OCI-LY3 (cell line): ENCODE data around the gene C14orf132.

Source experiments
- H2AFZ ChIP-seq: fragments of 200-600, 300-600 bp; shearing (Covaris generic); 2 replicates; pipeline ENCODE4 v1.6.0; 2014; ENCODE audit warnings: antibody characterized with exemption, low read depth, low read length
- H3K27ac ChIP-seq: fragments of 200-600, 300-600 bp; sonication (generic); 2 replicates; pipeline ENCODE4 v1.5.1; 2014; ENCODE audit warnings: mild to moderate bottlenecking, low read length, moderate library complexity, mixed read lengths
- H3K27me3 ChIP-seq: fragments of 200-600, 300-600 bp; sonication (generic); 2 replicates; pipeline ENCODE4 v1.6.1; 2014; ENCODE audit warnings: low read depth, low read length, mixed read lengths
- H3K36me3 ChIP-seq: fragments of 200-600, 300-600 bp; sonication (generic); replicated peaks from 2 replicates; pipeline ENCODE3; 2014; ENCODE audit warnings: low read depth, low read length, mixed read lengths
- H3K4me1 ChIP-seq: fragments of 300-600, 200-600 bp; sonication (generic); 2 replicates; pipeline ENCODE4 v1.6.1; 2014; ENCODE audit warnings: low read length, mixed read lengths
- H3K4me2 ChIP-seq: fragments of 200-600, 300-600 bp; sonication (generic); 2 replicates; pipeline ENCODE4 v1.6.1; 2014; ENCODE audit warnings: low read length, mixed read lengths
- H3K4me3 ChIP-seq: fragments of 300-600, 200-600 bp; sonication (generic); 2 replicates; pipeline ENCODE4 v1.5.1; 2014; ENCODE audit warnings: antibody characterized with exemption, mild to moderate bottlenecking, low read length, moderate library complexity
- H3K79me2 ChIP-seq: fragments of 300-600, 200-600 bp; shearing (Covaris generic); 2 replicates; pipeline ENCODE4 v1.6.1; 2014; ENCODE audit warnings: mild to moderate bottlenecking, low read length, mixed read lengths
- H3K9ac ChIP-seq: fragments of 300-600, 200-600 bp; shearing (Covaris generic); 2 replicates; pipeline ENCODE4 v1.6.0; 2014; ENCODE audit warnings: mild to moderate bottlenecking, low read length, moderate library complexity
- H3K9me3 ChIP-seq: fragments of 200-600, 300-600 bp; shearing (Covaris generic); 2 replicates; pipeline ENCODE4 v1.6.1; 2014; ENCODE audit warnings: low read length, mixed read lengths; ENCODE audit not compliant: insufficient read depth
- H4K20me1 ChIP-seq: fragments of 200-600, 300-600 bp; sonication (generic); 2 replicates; pipeline ENCODE4 v1.6.1; 2016; ENCODE audit warnings: low read length, mixed read lengths; ENCODE audit not compliant: insufficient read depth
- CTCF ChIP-seq: fragments of 200-600, 300-600 bp; sonication (generic); IDR thresholded peaks from 2 replicates; pipeline ENCODE4 v1.5.1; 2014; ENCODE audit warnings: antibody characterized with exemption, low read length, low read depth
- EZH2phosphoT487 ChIP-seq: fragments of 200-600 bp; shearing (Covaris generic); IDR thresholded peaks from 2 replicates; pipeline ENCODE4 v1.6.1; 2018; ENCODE audit warnings: antibody characterized with exemption, mixed run types, low read depth

C14orf132 gene

GRCh38 chr14:96059519-96060135 is 20.5 kb downstream of the C14orf132 start:
- Histone ChIP-seq H2AFZ (no peak overlapping the region), H3K9ac (no peak overlapping the region), H3K4me3 (no peak overlapping the region), H3K27ac (no peak overlapping the region), H3K4me2 (no peak overlapping the region), H3K9me3 (no peaks in the 10 kb centered on the region), H3K36me3 (no peaks in the 10 kb centered on the region), H4K20me1 (no peaks in the 10 kb centered on the region), H3K4me1 (no peaks in the 10 kb centered on the region), H3K27me3 (peaks cover 27% of the 10 kb centered on the region), H3K79me2 (no peaks in the 10 kb centered on the region)
- TF ChIP-seq CTCF = no peak
- TF ChIP-seq EZH2phosphoT487 = no peak

GRCh38 chr14:96060186-96060933 is 21.2 kb downstream of the C14orf132 start:
- TF ChIP-seq EZH2phosphoT487 (no peak), CTCF (no peak)
- no peak overlapping the region for H3K9ac ChIP-seq
- no peaks in the 10 kb centered on the region for H4K20me1 ChIP-seq
- H3K4me3 ChIP-seq = no peak overlapping the region
- H3K36me3 ChIP-seq = no peaks in the 10 kb centered on the region
- H3K4me1 ChIP-seq = no peaks in the 10 kb centered on the region
- H3K27ac ChIP-seq = no peak overlapping the region
- no peak overlapping the region for H3K4me2 ChIP-seq
- peaks cover 21% of the 10 kb centered on the region for H3K27me3 ChIP-seq
- no peak overlapping the region for H2AFZ ChIP-seq
- H3K79me2 ChIP-seq = no peaks in the 10 kb centered on the region
- no peaks in the 10 kb centered on the region for H3K9me3 ChIP-seq

- no peaks in the 10 kb centered on the region for H3K36me3 ChIP-seq
- H3K4me1 ChIP-seq = no peaks in the 10 kb centered on the region
- no peaks in the 10 kb centered on the region for H4K20me1 ChIP-seq
- peaks cover 28% of the 10 kb centered on the region for H3K27me3 ChIP-seq
- no peak overlapping the region for H2AFZ ChIP-seq
- no peak overlapping the region for H3K4me3 ChIP-seq
- no peak overlapping the region for H3K4me2 ChIP-seq
- H3K27ac ChIP-seq = no peak overlapping the region
- TF ChIP-seq EZH2phosphoT487 (no peak), CTCF (no peak)
- H3K9me3 ChIP-seq = no peaks in the 10 kb centered on the region
- no peaks in the 10 kb centered on the region for H3K79me2 ChIP-seq
- no peak overlapping the region for H3K9ac ChIP-seq
Measured at GRCh38 chr14:96062010-96062409, 22.8 kb downstream of the C14orf132 start.

- H3K27me3 ChIP-seq = peaks cover 30% of the 10 kb centered on the region
Measured at GRCh38 chr14:96062506-96062905, 23.3 kb downstream of the C14orf132 start.

More at GRCh38 chr14:96062506-96062905, 23.3 kb downstream of the C14orf132 start:
- Histone ChIP-seq H4K20me1 (no peaks in the 10 kb centered on the region), H3K79me2 (no peaks in the 10 kb centered on the region), H3K9me3 (no peaks in the 10 kb centered on the region), H3K36me3 (no peaks in the 10 kb centered on the region), H3K27ac (no peak overlapping the region), H3K4me3 (no peak overlapping the region), H3K9ac (no peak overlapping the region), H2AFZ (no peak overlapping the region), H3K4me2 (no peak overlapping the region), H3K4me1 (no peaks in the 10 kb centered on the region)
- no peak for TF ChIP-seq EZH2phosphoT487
- TF ChIP-seq CTCF = no peak
